ENCODE results near the gene PLRG1. TPM values are rescaled to one million over a fixed set of nuclear protein-coding genes. Genes with fewer than 3 reads are reported as not detected.

PLRG1 gene
- total RNA-seq, 4 donors from 2014 or later, result 35.6 to 45.7 (median 40.2) TPM

DNA sequence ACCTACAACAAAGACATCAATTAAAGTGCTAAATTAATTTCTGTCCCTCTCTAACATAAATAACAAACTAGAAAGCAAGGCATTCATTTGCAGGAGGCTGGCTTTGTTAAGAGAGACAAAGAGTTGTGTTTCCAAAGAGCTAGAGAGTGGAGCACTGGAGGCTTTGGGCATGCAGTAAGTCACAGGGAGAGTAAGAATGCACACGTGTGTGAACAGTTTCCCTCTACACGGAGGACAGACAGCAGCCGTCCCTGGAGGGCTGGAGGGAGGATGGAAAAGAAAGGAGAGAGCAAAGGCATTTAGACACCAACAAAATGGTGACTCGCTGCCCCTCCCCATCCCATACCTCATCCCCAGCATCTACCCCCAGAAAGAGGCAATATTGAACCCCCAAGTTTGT, 38.2 kb downstream of the PLRG1 start:
- peak; percentile 17 for DNase-seq (ENCODE audit: extremely low spot score)
- Histone ChIP-seq H3K27me3 (peaks cover 0 to 6% (median 0%) of the 10 kb centered on the region in 4 donors), H3K9me3 (no peaks in the 10 kb centered on the region), H3K4me1 (no peaks in the 10 kb centered on the region), H3K36me3 (no peaks in the 10 kb centered on the region), H3K4me3 (no peak overlapping the region), H3K27ac (replicated peaks in 1 of 4) (no peak overlapping the region)
- WGBS, result 59% methylated on average over 4 of the region's 4 CpGs
- intact Hi-C loops (cut with DNase I), result no loop called here
- no peak for TF ChIP-seq EP300 (IDR thresholded peaks at IDR 0.05)
- TF ChIP-seq, protein P1, sequence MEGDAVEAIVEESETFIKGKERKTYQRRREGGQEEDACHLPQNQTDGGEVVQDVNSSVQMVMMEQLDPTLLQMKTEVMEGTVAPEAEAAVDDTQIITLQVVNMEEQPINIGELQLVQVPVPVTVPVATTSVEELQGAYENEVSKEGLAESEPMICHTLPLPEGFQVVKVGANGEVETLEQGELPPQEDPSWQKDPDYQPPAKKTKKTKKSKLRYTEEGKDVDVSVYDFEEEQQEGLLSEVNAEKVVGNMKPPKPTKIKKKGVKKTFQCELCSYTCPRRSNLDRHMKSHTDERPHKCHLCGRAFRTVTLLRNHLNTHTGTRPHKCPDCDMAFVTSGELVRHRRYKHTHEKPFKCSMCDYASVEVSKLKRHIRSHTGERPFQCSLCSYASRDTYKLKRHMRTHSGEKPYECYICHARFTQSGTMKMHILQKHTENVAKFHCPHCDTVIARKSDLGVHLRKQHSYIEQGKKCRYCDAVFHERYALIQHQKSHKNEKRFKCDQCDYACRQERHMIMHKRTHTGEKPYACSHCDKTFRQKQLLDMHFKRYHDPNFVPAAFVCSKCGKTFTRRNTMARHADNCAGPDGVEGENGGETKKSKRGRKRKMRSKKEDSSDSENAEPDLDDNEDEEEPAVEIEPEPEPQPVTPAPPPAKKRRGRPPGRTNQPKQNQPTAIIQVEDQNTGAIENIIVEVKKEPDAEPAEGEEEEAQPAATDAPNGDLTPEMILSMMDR (IDR thresholded peaks at IDR 0.05), result no peak
- no peak for TF ChIP-seq POLR2A (IDR thresholded peaks at IDR 0.05; ENCODE audit: low read depth)
- no peak for TF ChIP-seq POLR2AphosphoS5 (IDR thresholded peaks at IDR 0.05)

DNA sequence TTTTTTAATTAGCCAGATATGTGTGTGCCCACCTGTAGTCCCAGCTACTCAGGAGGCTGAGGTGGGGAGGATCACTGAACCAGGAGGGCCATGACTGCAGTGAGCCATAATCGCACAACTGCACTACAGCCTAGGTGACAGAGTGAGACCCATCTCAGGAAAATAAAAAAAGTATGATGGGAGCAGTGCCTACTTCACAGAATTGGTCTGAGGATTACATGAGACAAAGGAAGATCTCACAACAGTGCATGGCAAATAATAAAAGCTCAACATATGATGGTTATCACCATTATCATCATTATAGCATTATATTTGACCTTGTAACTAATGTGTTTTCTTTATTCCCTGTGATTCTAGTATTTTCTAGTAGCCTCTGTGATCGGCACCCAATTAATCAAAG, 38.7 kb downstream of the PLRG1 start:
- Histone ChIP-seq H3K4me1 (no peaks in the 10 kb centered on the region), H3K36me3 (no peaks in the 10 kb centered on the region), H3K9me3 (no peaks in the 10 kb centered on the region), H3K4me3 (no peak overlapping the region), H3K27me3 (peaks cover 0 to 6% (median 0%) of the 10 kb centered on the region in 4 donors), H3K27ac (replicated peaks in 1 of 4) (no peak overlapping the region)
- TF ChIP-seq EP300 (IDR thresholded peaks at IDR 0.05) (no peak), POLR2AphosphoS5 (IDR thresholded peaks at IDR 0.05) (no peak), POLR2A (IDR thresholded peaks at IDR 0.05; ENCODE audit: low read depth) (no peak)
- TF ChIP-seq, protein P1 (IDR thresholded peaks at IDR 0.05), result no peak
- no peak for DNase-seq (ENCODE audit: extremely low spot score)
- WGBS, result 92% methylated on average over 2 of the region's 2 CpGs
- intact Hi-C loops (cut with DNase I), result no loop called here

DNA sequence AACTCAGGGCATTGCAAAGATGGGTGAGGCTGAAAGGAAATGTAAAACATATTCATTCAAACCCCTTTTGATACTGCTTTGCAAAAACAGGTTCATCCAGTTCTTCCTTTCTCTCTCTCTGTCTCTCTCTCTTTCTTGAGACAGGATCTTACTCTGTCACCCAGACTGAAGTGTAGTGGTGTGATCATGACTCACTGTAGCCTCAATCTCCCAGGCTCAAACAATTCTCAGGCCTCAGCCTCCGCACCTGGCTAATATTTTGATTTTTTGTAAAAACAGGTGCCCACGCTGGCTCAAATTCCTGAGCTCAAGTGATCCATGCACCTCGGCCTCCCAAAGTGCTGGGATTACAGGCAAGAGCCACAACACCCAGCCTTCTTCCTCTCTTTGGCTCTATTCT, 43.0 kb downstream of the PLRG1 start:
- DNase-seq (ENCODE audit: extremely low spot score), result peak; percentile 70
- H3K4me3 ChIP-seq, result no peak overlapping the region
- no peaks in the 10 kb centered on the region for H3K9me3 ChIP-seq
- H3K27me3 ChIP-seq, result peaks cover 0 to 15% (median 0%) of the 10 kb centered on the region in 4 donors
- H3K4me1 ChIP-seq, result no peaks in the 10 kb centered on the region
- WGBS, result 92% methylated on average over 3 of the region's 3 CpGs
- H3K27ac ChIP-seq (replicated peaks in 1 of 4), result no peak overlapping the region
- intact Hi-C loops (cut with DNase I), result loop anchor here (2.0 to 5.0 kb wide), 2 partner anchors 108 to 180 kb away; no protein-coding TSS in a partner anchor
- TF ChIP-seq EP300 (IDR thresholded peaks at IDR 0.05), result no peak
- TF ChIP-seq POLR2AphosphoS5 (IDR thresholded peaks at IDR 0.05), result no peak
- no peak for TF ChIP-seq POLR2A (IDR thresholded peaks at IDR 0.05; ENCODE audit: low read depth)
- TF ChIP-seq, protein P1 (IDR thresholded peaks at IDR 0.05), result no peak
- no peaks in the 10 kb centered on the region for H3K36me3 ChIP-seq

- peak; percentile 80 for DNase-seq (ENCODE audit: extremely low spot score)
- no peak overlapping the region for H3K4me3 ChIP-seq
- H3K27ac ChIP-seq (replicated peaks in 1 of 4), result no peak overlapping the region
- intact Hi-C loops (cut with DNase I), result loop anchor here (2.0 to 5.0 kb wide), 2 partner anchors 107 to 179 kb away; no protein-coding TSS in a partner anchor
- WGBS, result 3% methylated on average over 2 of the region's 2 CpGs
- no peaks in the 10 kb centered on the region for H3K9me3 ChIP-seq
- H3K27me3 ChIP-seq, result peaks cover 0 to 12% (median 0%) of the 10 kb centered on the region in 4 donors
- H3K4me1 ChIP-seq, result no peaks in the 10 kb centered on the region
- no peaks in the 10 kb centered on the region for H3K36me3 ChIP-seq
- TF ChIP-seq POLR2A (IDR thresholded peaks at IDR 0.05; ENCODE audit: low read depth), result no peak
- TF ChIP-seq, protein P1 (IDR thresholded peaks at IDR 0.05), result peak; percentile 34 to 51 (median 42)
- no peak for TF ChIP-seq EP300 (IDR thresholded peaks at IDR 0.05)
Observed at GRCh38 chr4:154506253-154506652, 43.9 kb downstream of the PLRG1 start.

DNA sequence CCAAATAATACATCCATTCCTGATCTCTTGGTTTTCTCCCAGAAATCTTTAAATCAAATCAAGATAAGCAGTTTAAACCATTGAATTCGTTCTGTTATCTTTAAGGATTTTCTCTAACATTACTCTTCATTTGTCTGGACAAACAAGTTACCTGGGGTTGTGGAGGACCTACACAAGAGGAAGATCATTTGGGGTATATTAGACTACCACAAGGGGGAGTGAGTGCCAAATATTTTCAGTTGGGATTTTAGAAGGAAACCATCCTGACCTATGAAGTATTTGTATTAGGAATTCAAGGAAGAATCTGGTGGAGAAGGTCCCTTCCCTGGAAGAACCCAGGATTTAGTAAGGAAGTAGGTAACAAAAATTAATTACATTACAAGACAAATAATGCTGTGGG, 46.6 kb downstream of the PLRG1 start:
- intact Hi-C loops (cut with DNase I), result no loop called here
- H3K36me3 ChIP-seq, result no peaks in the 10 kb centered on the region
- peaks cover 0 to 10% (median 0%) of the 10 kb centered on the region in 4 donors for H3K27me3 ChIP-seq
- H3K4me1 ChIP-seq, result no peaks in the 10 kb centered on the region
- no peaks in the 10 kb centered on the region for H3K9me3 ChIP-seq
- TF ChIP-seq EP300 (IDR thresholded peaks at IDR 0.05) (no peak), POLR2A (IDR thresholded peaks at IDR 0.05; ENCODE audit: low read depth) (no peak), POLR2AphosphoS5 (IDR thresholded peaks at IDR 0.05) (no peak)
- TF ChIP-seq, protein P1 (IDR thresholded peaks at IDR 0.05), result peak in 2 of 3 experiments; percentile 32 to 40
- no peak for DNase-seq (ENCODE audit: extremely low spot score)
- no peak overlapping the region for H3K27ac ChIP-seq (replicated peaks in 1 of 4)
- WGBS, result 37% methylated on average over 1 of the region's 1 CpG
- no peak overlapping the region for H3K4me3 ChIP-seq

Data from esophagus muscularis mucosa (tissue), 4 donors.